ENCODE data around the gene JARID2. TPM values are rescaled to one million over a fixed set of nuclear protein-coding genes. Genes with fewer than 3 reads are reported as not detected.

The JARID2 gene
- total and polyA plus RNA-seq, 2 of the 4 experiments (the other 2 are of a cell fraction): 9.6 to 12.9 TPM

DNA sequence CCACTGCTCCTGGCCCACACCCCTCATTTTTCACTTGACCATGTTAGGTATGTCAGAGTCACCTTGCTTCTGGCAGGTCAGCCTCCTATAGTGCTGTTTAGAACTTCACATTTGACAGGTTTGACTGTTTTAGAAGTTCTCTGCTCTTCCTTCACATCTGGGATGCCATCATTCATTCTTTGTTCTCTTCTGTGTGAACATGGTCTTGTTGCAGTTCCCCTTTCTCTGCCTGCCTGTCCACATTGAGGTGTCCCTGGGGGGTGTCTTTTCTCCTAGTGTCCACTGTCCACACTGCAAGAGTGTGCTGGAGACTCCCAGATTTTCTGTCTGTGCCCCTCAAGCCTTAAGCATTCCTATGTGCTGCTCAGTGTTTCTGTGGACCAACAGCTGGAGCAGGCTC, 89.5 kb downstream of the JARID2 start:
- ChIA-PET CTCF (no interaction called here), POLR2A (ENCODE audit: unreplicated experiment) (no interaction called here)
- H3K79me1 ChIP-seq (ENCODE audit: low read depth in 1 of 2, low read length in 2 of 2): peaks cover 39 to 81% of the 10 kb centered on the region in 2 experiments
- intact Hi-C loops (cut with micrococcal nuclease) (no loop called here), dilution Hi-C loops (cut with HindIII; ENCODE audit: low sequenced_read_pairs, unreplicated experiment) (no loop called here), in situ Hi-C loops (cut with MboI; ENCODE audit: low sequenced_read_pairs) (no loop called here)
- no peak overlapping the region for H3K9ac ChIP-seq (ENCODE audit: low read depth, low read length)
- peaks cover 10% of the 10 kb centered on the region for H3K9me1 ChIP-seq (ENCODE audit: insufficient read depth, low read length)
- no peak overlapping the region for H3K18ac ChIP-seq (ENCODE audit: low read depth, low read length)
- no peak overlapping the region for H3K27ac ChIP-seq (ENCODE audit: insufficient read depth, low read length)
- no TSS peak for BruUV-seq (replicated peaks)
- H3K9me3 ChIP-seq (ENCODE audit: control insufficient read depth, insufficient read depth, low read length): no peaks in the 10 kb centered on the region
- H4K20me1 ChIP-seq (ENCODE audit: insufficient read depth, low read length): peaks cover 84% of the 10 kb centered on the region
- H2BK20ac ChIP-seq (ENCODE audit: low read depth, low read length): no peak overlapping the region
- H2AK9ac ChIP-seq (replicated peaks; ENCODE audit: low read depth, low read length, poor library complexity): no peak overlapping the region
- no peaks in the 10 kb centered on the region for H3K27me3 ChIP-seq (ENCODE audit: control insufficient read depth, insufficient read depth, low read length)
- no peak for TF ChIP-seq FOS (IDR thresholded peaks at IDR 0.05; ENCODE audit: low read depth, low read length)
- TF ChIP-seq SMC3 (IDR thresholded peaks at IDR 0.05; ENCODE audit: low read depth, low read length): no peak
- TF ChIP-seq NFE2L2 (IDR thresholded peaks at IDR 0.05; ENCODE audit: low read depth, low read length): no peak
- TF ChIP-seq MXI1 (IDR thresholded peaks at IDR 0.05; ENCODE audit: borderline replicate concordance, low read depth, low read length): no peak
- no peak for TF ChIP-seq RCOR1 (IDR thresholded peaks at IDR 0.05; ENCODE audit: insufficient replicate concordance, low read length)
- TF ChIP-seq CEBPB (IDR thresholded peaks at IDR 0.05; ENCODE audit: low read depth, low read length): no peak
- no peak overlapping the region for H3K4me3 ChIP-seq (ENCODE audit: insufficient read depth, low read depth, low read length)
- no peak overlapping the region for H3K14ac ChIP-seq (replicated peaks; ENCODE audit: low read depth, low read length)
- peaks cover 13% of the 10 kb centered on the region for H3K4me1 ChIP-seq (ENCODE audit: control insufficient read depth, insufficient read depth, low read length)
- H3K36me3 ChIP-seq (ENCODE audit: control insufficient read depth, insufficient read depth, low read length): no peaks in the 10 kb centered on the region
- no peak overlapping the region for H3K4ac ChIP-seq (ENCODE audit: low read depth, low read length)
- H3K23ac ChIP-seq (ENCODE audit: low read depth, low read length): no peak overlapping the region
- ATAC-seq (ENCODE audit: low read depth): no peak
- H2AK5ac ChIP-seq (ENCODE audit: low read depth, low read length): no peak overlapping the region
- H2BK15ac ChIP-seq (ENCODE audit: low read depth, low read length): no peak overlapping the region
- no peak overlapping the region for H3K4me2 ChIP-seq (ENCODE audit: low read depth, low read length)
- no peak overlapping the region for H2AFZ ChIP-seq (replicated peaks; ENCODE audit: low read length, poor library complexity)
- no peak overlapping the region for H2BK120ac ChIP-seq (ENCODE audit: low read depth, low read length)
- H4K8ac ChIP-seq (ENCODE audit: low read depth in 2 of 2, low read length in 2 of 2): no peak overlapping the region
- no peak overlapping the region for H2BK5ac ChIP-seq (ENCODE audit: low read depth, low read length, poor library complexity, severe bottlenecking)
- H4K91ac ChIP-seq (ENCODE audit: insufficient read depth, low read depth, low read length): no peak overlapping the region
- H3K56ac ChIP-seq (ENCODE audit: extremely low read depth, insufficient read depth, low read length): no peak overlapping the region
- no peak for DNase-seq
- no peak overlapping the region for H4K5ac ChIP-seq (ENCODE audit: low read depth, low read length)
